ENCODE results near the gene PDE4D. TPM values are rescaled to one million over a fixed set of nuclear protein-coding genes. Genes with fewer than 3 reads are reported as not detected.

Gene PDE4D
- total and polyA plus RNA-seq, 2 experiments from 2014 or later: 21.9 to 54.2 TPM

GRCh38 chr5:59528202-59528862 lies 365.2 kb downstream of the PDE4D start:
- Histone ChIP-seq H3K36me3 (no peaks in the 10 kb centered on the region), H3K9me3 (ENCODE audit: low read depth) (no peaks in the 10 kb centered on the region), H3K27me3 (no peaks in the 10 kb centered on the region), H3K4me1 (ENCODE audit: low read depth) (peaks cover 5% of the 10 kb centered on the region), H3K27ac (no peak overlapping the region), H3K4me3 (no peak overlapping the region)
- TF ChIP-seq CTCF (IDR thresholded peaks at IDR 0.05; ENCODE audit: low read depth, low read length): no peak
- DNase-seq (ENCODE audit: low read depth in 1 of 2, low spot score in 1 of 2): no peak

GRCh38 chr5:59525957-59526356 lies 367.6 kb downstream of the PDE4D start:
- Histone ChIP-seq H3K4me1 (ENCODE audit: low read depth) (peaks cover 5% of the 10 kb centered on the region), H3K4me3 (no peak overlapping the region), H3K9me3 (ENCODE audit: low read depth) (no peaks in the 10 kb centered on the region), H3K27me3 (no peaks in the 10 kb centered on the region), H3K27ac (no peak overlapping the region), H3K36me3 (no peaks in the 10 kb centered on the region)
- DNase-seq (ENCODE audit: low read depth in 1 of 2, low spot score in 1 of 2): peak in 1 of 2 donors; percentile 65
- TF ChIP-seq CTCF (IDR thresholded peaks at IDR 0.05; ENCODE audit: low read depth, low read length): peak; percentile 22

GRCh38 chr5:59525311-59525710 lies 368.2 kb downstream of the PDE4D start:
- peaks cover 5% of the 10 kb centered on the region for H3K4me1 ChIP-seq (ENCODE audit: low read depth)
- TF ChIP-seq CTCF (IDR thresholded peaks at IDR 0.05; ENCODE audit: low read depth, low read length): no peak
- H3K9me3 ChIP-seq (ENCODE audit: low read depth): no peaks in the 10 kb centered on the region
- no peak overlapping the region for H3K4me3 ChIP-seq
- H3K27ac ChIP-seq: no peak overlapping the region
- H3K36me3 ChIP-seq: no peaks in the 10 kb centered on the region
- H3K27me3 ChIP-seq: no peaks in the 10 kb centered on the region
- DNase-seq (ENCODE audit: low read depth in 1 of 2, low spot score in 1 of 2): no peak

- Histone ChIP-seq H3K27ac (no peak overlapping the region), H3K4me1 (ENCODE audit: low read depth) (no peaks in the 10 kb centered on the region), H3K27me3 (no peaks in the 10 kb centered on the region), H3K9me3 (ENCODE audit: low read depth) (no peaks in the 10 kb centered on the region), H3K4me3 (no peak overlapping the region), H3K36me3 (no peaks in the 10 kb centered on the region)
- DNase-seq (ENCODE audit: low read depth in 1 of 2, low spot score in 1 of 2): no peak
- no peak for TF ChIP-seq CTCF (IDR thresholded peaks at IDR 0.05; ENCODE audit: low read depth, low read length)
Measured at GRCh38 chr5:59522201-59522831, 371.2 kb downstream of the PDE4D start.

- no peaks in the 10 kb centered on the region for H3K9me3 ChIP-seq (ENCODE audit: low read depth)
- no peaks in the 10 kb centered on the region for H3K27me3 ChIP-seq
- TF ChIP-seq CTCF (IDR thresholded peaks at IDR 0.05; ENCODE audit: low read depth, low read length): no peak
- H3K4me1 ChIP-seq (ENCODE audit: low read depth): no peaks in the 10 kb centered on the region
- no peak overlapping the region for H3K4me3 ChIP-seq
- no peaks in the 10 kb centered on the region for H3K36me3 ChIP-seq
- H3K27ac ChIP-seq: no peak overlapping the region
- no peak for DNase-seq (ENCODE audit: low read depth in 1 of 2, low spot score in 1 of 2)
Measured at GRCh38 chr5:59521476-59521875, 372.1 kb downstream of the PDE4D start.

Measured in cardiac muscle cell (in vitro differentiated cells and primary cell).